GM12878 (cell line): ENCODE data around the gene FMN2.

Experiments used
- CTCF ChIP-seq, 3 experiments: IDR thresholded peaks in 2 of 3; conservative IDR thresholded peaks in 1 of 3; 2 replicates each; pipeline ENCODE4 v1.5.1; 2011; ENCODE audit warnings: low read depth in 3 of 3, low read length in 3 of 3, mild to moderate bottlenecking in 3 of 3, control low read depth in 2 of 3, moderate library complexity in 2 of 3, inconsistent platforms in 1 of 3, mixed read lengths in 1 of 3; ENCODE audit not compliant: control insufficient read depth in 2 of 3, insufficient read depth in 1 of 3; ENCODE audit errors: extremely low read depth in 1 of 3
- POLR2AphosphoS5 ChIP-seq: IDR thresholded peaks from 2 replicates; pipeline ENCODE4 v1.6.1; 2011; ENCODE audit warnings: mild to moderate bottlenecking, low read length, inconsistent platforms

GRCh38 chr1:240435996-240436566, 344.4 kb downstream of the FMN2 start:
- TF ChIP-seq CTCF (IDR thresholded peaks at IDR 0.05 in 2 of 3, conservative IDR thresholded peaks at IDR 0.05 in 1 of 3; ENCODE audit: control insufficient read depth in 2 of 3, extremely low read depth in 1 of 3, insufficient read depth in 1 of 3, low read depth in 3 of 3, low read length in 3 of 3) (no peak), POLR2AphosphoS5 (no peak)
